PC-9 (cell line): ENCODE measurements around the gene THNSL1.

Source experiments
- CTCF ChIP-seq: fragments of 200-600 bp; sonication (generic); conservative IDR thresholded peaks from 2 replicates; pipeline ENCODE4 v1.6.1; 2017; ENCODE audit warnings: mixed run types, antibody characterized with exemption, mild to moderate bottlenecking, moderate library complexity
- EZH2 ChIP-seq: fragments of 200-600 bp; sonication (generic); IDR thresholded peaks from 2 replicates; pipeline ENCODE4 v1.8.0; 2017; ENCODE audit warnings: antibody characterized with exemption, low read depth

- TF ChIP-seq CTCF (no peak), EZH2 (no peak)
Measured at GRCh38 chr10:25016376-25017153, at the start of gene THNSL1.
